ENCODE results near the gene NLE1. TPM values are rescaled to one million over a fixed set of nuclear protein-coding genes. Genes with fewer than 3 reads are reported as not detected.
A peak's percentile ranks its signal among the peaks of the same experiment; 100 is the strongest.

NLE1 gene
- total and polyA plus RNA-seq, 2 of the 8 experiments (the other 6 are each of a cell fraction or from before 2014, with no cell fraction given), result 50.4 to 51.5 TPM

GRCh38 chr17:35097776-35098175 lies 44.3 kb downstream of the NLE1 start:
- TF ChIP-seq MAFK (IDR thresholded peaks at IDR 0.05; ENCODE audit: low read depth, low read length) (no peak), SP1 (IDR thresholded peaks at IDR 0.05; ENCODE audit: low read depth, low read length) (no peak), HDAC2 (IDR thresholded peaks at IDR 0.05; ENCODE audit: borderline replicate concordance in 1 of 2, low read depth in 2 of 2, low read length in 2 of 2) (no peak), USF2 (IDR thresholded peaks at IDR 0.05; ENCODE audit: low read length) (no peak), ASH2L (IDR thresholded peaks at IDR 0.05; ENCODE audit: low read length) (no peak), GABPA (IDR thresholded peaks at IDR 0.05; ENCODE audit: borderline replicate concordance, insufficient read depth, low read length) (no peak), CBX5 (IDR thresholded peaks at IDR 0.05; ENCODE audit: low read depth, low read length) (no peak)
- ChIA-PET POLR2A (ENCODE audit: partially characterized antibody) (interaction anchor here (0.7 to 1.8 kb wide), 7 partner anchors 8 to 98 kb away, joined by 3 to 6 read pairs (median 3); no protein-coding TSS in a partner anchor), CTCF (ENCODE audit: partially characterized antibody) (no interaction called here)
- H3K9me3 ChIP-seq (ENCODE audit: insufficient read depth in 2 of 2, low read depth in 1 of 2, low read length in 1 of 2), result no peaks in the 10 kb centered on the region
- H3K27me3 ChIP-seq (replicated peaks in 1 of 4; ENCODE audit: control insufficient read depth in 3 of 4, extremely low read depth in 1 of 4, insufficient read depth in 3 of 4, low read length in 3 of 4), result no peaks in the 10 kb centered on the region
- H3K4me2 ChIP-seq (ENCODE audit: insufficient read depth in 1 of 2, low read depth in 2 of 2, low read length in 2 of 2), result no peak overlapping the region
- H3K14ac ChIP-seq (ENCODE audit: insufficient read length), result no peak overlapping the region
- H3K56ac ChIP-seq (replicated peaks; ENCODE audit: insufficient read length, low read depth, low read length), result no peak overlapping the region
- 0 out of 2 replicates have a peak overlapping the region, but pooled peaks have one; percentile 92 for H2BK15ac ChIP-seq (ENCODE audit: low read length)
- peaks cover 0 to 2% (median 0%) of the 10 kb centered on the region in 4 experiments; a peak in 1 of 7 replicates for H3K4me1 ChIP-seq (replicated peaks in 1 of 4; ENCODE audit: control insufficient read depth in 3 of 4, insufficient read depth in 4 of 4, low read length in 3 of 4)
- DNase-seq (ENCODE audit: low read depth in 1 of 2, low spot score in 2 of 2) (no peak), FAIRE-seq (no peak)
- H3K27ac ChIP-seq (ENCODE audit: low read depth, low read length), result no peak overlapping the region
- 0 out of 2 replicates have a peak overlapping the region, but pooled peaks have one; percentile 13 for H2AK5ac ChIP-seq (ENCODE audit: low read depth, low read length)
- peaks cover 0 to 5% (median 4%) of the 10 kb centered on the region in 4 experiments; a peak in 4 of 8 replicates for H3K36me3 ChIP-seq (ENCODE audit: control insufficient read depth in 2 of 4, insufficient read depth in 4 of 4, low read length in 3 of 4)
- WGBS, 2 experiments (ENCODE audit: extremely low coverage in 1 of 2, insufficient coverage in 1 of 2, insufficient read length in 1 of 2, insufficient replicate concordance in 2 of 2, low coverage in 1 of 2, low lambda C conversion rate in 2 of 2, missing lambda C conversion rate in 1 of 2), result 88% methylated on average over 2 of the region's 2 CpGs; no CpG with 5 or more reads in 1 of the 2 experiments
- no peak overlapping the region for H2AFZ ChIP-seq (ENCODE audit: low read length)
- no peak overlapping the region for H3K18ac ChIP-seq (ENCODE audit: extremely low read depth, low read length)
- no peak overlapping the region for H2BK120ac ChIP-seq (replicated peaks; ENCODE audit: low read depth, low read length)
- H3K79me2 ChIP-seq (ENCODE audit: control insufficient read depth in 1 of 2, insufficient read depth in 2 of 2, low read length in 2 of 2), result no peaks in the 10 kb centered on the region
- H4K8ac ChIP-seq (ENCODE audit: extremely low read depth, insufficient read depth, low read length), result no peak overlapping the region
- H3K23me2 ChIP-seq (ENCODE audit: low read depth, low read length), result no peaks in the 10 kb centered on the region
- no peak overlapping the region; the same call in 1 of the 2 replicates for H2BK5ac ChIP-seq (ENCODE audit: low read depth, low read length)
- H4K91ac ChIP-seq (replicated peaks; ENCODE audit: insufficient read length, low read length), result no peak overlapping the region
- H4K5ac ChIP-seq (ENCODE audit: insufficient read length, low read depth, low read length), result no peak overlapping the region
- H3K79me1 ChIP-seq (ENCODE audit: low read depth, low read length), result no peaks in the 10 kb centered on the region
- H3K4ac ChIP-seq (replicated peaks; ENCODE audit: insufficient read length, low read depth, low read length), result no peak overlapping the region
- H4K20me1 ChIP-seq (replicated peaks in 1 of 2; ENCODE audit: control insufficient read depth in 1 of 2, insufficient read depth in 2 of 2, low read length in 2 of 2), result no peaks in the 10 kb centered on the region
- H2BK20ac ChIP-seq (ENCODE audit: low read length), result no peak overlapping the region
- H3K23ac ChIP-seq (ENCODE audit: insufficient read length), result no peak overlapping the region
- no peak overlapping the region for H3K4me3 ChIP-seq (ENCODE audit: extremely low read depth in 1 of 4, insufficient read depth in 2 of 4, low read depth in 3 of 4, low read length in 4 of 4)
- H3K9ac ChIP-seq (replicated peaks in 1 of 4; ENCODE audit: extremely low read depth in 1 of 4, low read depth in 3 of 4, low read length in 3 of 4), result no peak overlapping the region; a peak in 1 of 7 replicates
- no peak overlapping the region for H2BK12ac ChIP-seq (ENCODE audit: low read depth, low read length)
